Neural progenitor cell (in vitro differentiated cells): Measurements from ENCODE around the gene NRCAM.

ENCODE experiments used
- CTCF ChIP-seq: fragments of 200-600 bp; sonication (generic); IDR thresholded peaks from 2 replicates; pipeline ENCODE4 v1.5.1; 2017; ENCODE audit warnings: antibody characterized with exemption, mild to moderate bottlenecking
- EZH2phosphoT487 ChIP-seq: fragments of 200-600 bp; sonication (generic); IDR thresholded peaks from 2 replicates; pipeline ENCODE4 v1.6.1; 2017; ENCODE audit warnings: antibody characterized with exemption

GRCh38 chr7:108367946-108368345, 88.3 kb downstream of the NRCAM start:
- TF ChIP-seq CTCF (no peak), EZH2phosphoT487 (no peak)
